ENCODE results near the gene TXNDC17.
"Not testable (repeated sequence)": the region's sequence is repeated elsewhere in the genome, so short reads cannot be mapped to it uniquely, and the experiment has no call there.

TXNDC17 gene

DNA sequence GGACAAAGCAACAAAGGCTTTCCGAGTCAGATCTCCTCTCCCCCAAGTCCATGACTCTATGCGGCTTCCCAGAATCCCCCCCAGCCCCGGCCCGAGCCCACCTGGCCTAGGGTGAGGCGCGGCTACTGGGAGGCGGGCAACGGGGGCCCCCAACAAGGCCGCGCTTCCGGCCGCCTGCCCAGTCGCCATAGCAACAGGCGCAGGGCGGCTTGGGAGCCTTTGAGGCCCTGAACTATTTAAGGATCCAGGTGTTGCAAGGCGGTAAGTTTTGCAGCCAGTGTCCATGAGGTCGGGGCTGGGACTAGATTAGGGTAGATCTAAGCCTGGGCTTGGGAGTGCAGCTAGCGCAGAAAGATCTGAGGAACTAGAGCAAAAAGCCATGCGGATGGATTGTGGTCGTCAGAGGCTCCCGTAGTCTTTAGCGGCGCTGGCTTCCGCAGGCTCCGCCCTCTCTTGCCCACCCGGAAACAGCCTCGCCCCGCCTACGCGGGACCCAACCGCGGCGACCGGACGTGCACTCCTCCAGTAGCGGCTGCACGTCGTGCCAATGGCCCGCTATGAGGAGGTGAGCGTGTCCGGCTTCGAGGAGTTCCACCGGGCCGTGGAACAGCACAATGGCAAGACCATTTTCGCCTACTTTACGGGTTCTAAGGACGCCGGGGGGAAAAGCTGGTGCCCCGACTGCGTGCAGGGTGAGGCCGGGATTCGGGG, at the start of gene TXNDC17, which contains the start of gene KIAA0753:
TXNDC17 (plus strand) TSS at position 525 of the 711 bp plus-strand sequence; CDS start at position 548, 23 bp downstream.
KIAA0753 (minus strand) TSS at position 176 of the 711 bp plus-strand sequence. CDS start 5,608 bp downstream, outside the sequence.
- Histone ChIP-seq H3K4me1 (ENCODE audit: insufficient read depth, low read length) (peaks cover 28% of the 10 kb centered on the region), H3K9me3 (ENCODE audit: low read length) (no peaks in the 10 kb centered on the region), H3K27me3 (ENCODE audit: insufficient read depth, low read length) (no peaks in the 10 kb centered on the region), H2AFZ (ENCODE audit: low read depth, low read length) (peak within 1 kb of the TSS; percentile 60), H3K4me3 (ENCODE audit: low read length) (peak within 1 kb of the TSS; percentile 64), H3K36me3 (ENCODE audit: insufficient read depth, low read length) (peaks cover 28% of the 10 kb centered on the region)

DNA sequence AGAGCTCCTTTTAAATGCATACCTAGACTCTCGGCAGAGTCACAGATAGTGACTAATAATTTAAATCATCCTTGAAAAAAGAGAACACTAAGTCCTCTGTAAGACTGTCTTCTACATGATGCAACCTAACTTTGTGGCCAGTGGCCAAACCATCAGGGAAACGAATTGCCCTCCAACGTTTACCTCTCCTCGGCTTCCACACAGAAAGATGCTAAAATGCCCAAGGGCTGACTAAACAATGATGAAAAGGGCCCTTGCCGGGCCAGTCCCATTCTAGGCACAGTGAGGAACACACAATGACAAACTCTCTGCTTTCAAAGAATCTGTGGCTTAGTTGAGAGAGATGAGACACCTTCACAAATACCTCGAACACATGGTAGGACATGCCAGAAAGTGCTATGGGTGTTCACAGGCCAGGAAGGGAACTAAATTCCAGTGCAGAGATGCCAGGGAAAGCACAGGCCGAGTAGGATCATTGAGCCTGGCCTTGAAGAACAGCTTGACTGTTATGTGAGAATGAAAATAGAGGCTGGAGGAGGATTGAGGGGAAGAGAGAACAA, 49.2 kb upstream of the TXNDC17 start:
- Histone ChIP-seq H3K9me3 (ENCODE audit: low read length) (peaks cover 3% of the 10 kb centered on the region), H3K27me3 (ENCODE audit: insufficient read depth, low read length) (no peaks in the 10 kb centered on the region), H3K36me3 (ENCODE audit: insufficient read depth, low read length) (peaks cover 95% of the 10 kb centered on the region), H2AFZ (ENCODE audit: low read depth, low read length) (no peak overlapping the region), H3K4me3 (ENCODE audit: low read length) (no peak overlapping the region), H3K4me1 (ENCODE audit: insufficient read depth, low read length) (no peaks in the 10 kb centered on the region)

GRCh38 chr17:6592173-6592572, 48.7 kb upstream of the TXNDC17 start:
- H3K4me3 ChIP-seq (ENCODE audit: low read length), result no peak overlapping the region
- peaks cover 95% of the 10 kb centered on the region for H3K36me3 ChIP-seq (ENCODE audit: insufficient read depth, low read length)
- H2AFZ ChIP-seq (ENCODE audit: low read depth, low read length), result no peak overlapping the region
- H3K9me3 ChIP-seq (ENCODE audit: low read length), result peaks cover 3% of the 10 kb centered on the region
- H3K27me3 ChIP-seq (ENCODE audit: insufficient read depth, low read length), result no peaks in the 10 kb centered on the region
- H3K4me1 ChIP-seq (ENCODE audit: insufficient read depth, low read length), result no peaks in the 10 kb centered on the region

DNA sequence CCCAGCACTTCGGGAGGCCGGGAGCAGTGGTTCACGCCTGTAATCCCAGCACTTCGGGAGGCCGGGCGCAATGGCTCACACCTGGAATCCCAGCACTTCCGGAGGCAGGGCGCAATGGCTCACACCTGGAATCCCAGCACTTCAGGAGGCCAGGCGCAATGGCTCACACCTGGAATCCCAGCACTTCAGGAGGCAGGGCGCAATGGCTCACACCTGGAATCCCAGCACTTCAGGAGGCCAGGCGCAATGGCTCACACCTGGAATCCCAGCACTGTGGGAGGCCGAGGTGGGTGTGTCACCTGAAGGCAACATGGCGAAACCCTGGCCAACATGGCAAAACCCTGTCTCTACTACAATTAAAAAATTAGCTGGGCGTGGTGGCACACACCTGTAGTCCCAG, 47.5 kb upstream of the TXNDC17 start:
- H2AFZ ChIP-seq (ENCODE audit: low read depth, low read length); H3K27me3 ChIP-seq (ENCODE audit: insufficient read depth, low read length); H3K4me1 ChIP-seq (ENCODE audit: insufficient read depth, low read length); H3K9me3 ChIP-seq (ENCODE audit: low read length); H3K4me3 ChIP-seq (ENCODE audit: low read length): not testable (repeated sequence)
- H3K36me3 ChIP-seq (ENCODE audit: insufficient read depth, low read length), result peaks cover 95% of the 10 kb centered on the region

DNA sequence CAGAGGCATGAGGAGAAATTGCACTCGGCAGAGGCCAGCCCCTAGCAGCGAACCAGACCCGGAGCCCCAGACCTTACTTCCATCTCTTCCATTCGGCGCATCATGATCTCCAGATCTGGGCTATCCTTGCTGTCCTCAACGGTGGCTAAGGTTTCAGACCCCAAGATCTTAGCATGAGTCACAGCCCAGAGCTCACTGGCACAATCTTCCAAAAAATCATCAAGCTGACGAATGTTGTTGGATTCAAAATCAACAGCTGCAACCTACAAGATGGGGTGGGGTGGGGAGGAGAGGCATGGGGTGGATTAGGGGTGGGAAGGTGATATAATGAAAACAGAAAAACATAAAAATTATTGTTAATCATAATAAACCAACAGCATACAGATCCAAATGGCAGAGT, 44.8 kb upstream of the TXNDC17 start:
- no peaks in the 10 kb centered on the region for H3K4me1 ChIP-seq (ENCODE audit: insufficient read depth, low read length)
- no peak overlapping the region for H3K4me3 ChIP-seq (ENCODE audit: low read length)
- no peaks in the 10 kb centered on the region for H3K9me3 ChIP-seq (ENCODE audit: low read length)
- H3K36me3 ChIP-seq (ENCODE audit: insufficient read depth, low read length), result peaks cover 93% of the 10 kb centered on the region
- H2AFZ ChIP-seq (ENCODE audit: low read depth, low read length), result no peak overlapping the region
- no peaks in the 10 kb centered on the region for H3K27me3 ChIP-seq (ENCODE audit: insufficient read depth, low read length)

- Histone ChIP-seq H2AFZ (ENCODE audit: low read depth, low read length) (no peak overlapping the region), H3K36me3 (ENCODE audit: insufficient read depth, low read length) (peaks cover 92% of the 10 kb centered on the region), H3K9me3 (ENCODE audit: low read length) (no peaks in the 10 kb centered on the region), H3K4me3 (ENCODE audit: low read length) (no peak overlapping the region), H3K4me1 (ENCODE audit: insufficient read depth, low read length) (no peaks in the 10 kb centered on the region), H3K27me3 (ENCODE audit: insufficient read depth, low read length) (no peaks in the 10 kb centered on the region)
These were observed 44.3 kb upstream of the TXNDC17 start for GRCh38 chr17:6596511-6596910.

GRCh38 chr17:6596941-6597340, 43.9 kb upstream of the TXNDC17 start:
- H2AFZ ChIP-seq (ENCODE audit: low read depth, low read length), result no peak overlapping the region
- H3K27me3 ChIP-seq (ENCODE audit: insufficient read depth, low read length), result no peaks in the 10 kb centered on the region
- H3K36me3 ChIP-seq (ENCODE audit: insufficient read depth, low read length), result peaks cover 88% of the 10 kb centered on the region
- no peak overlapping the region for H3K4me3 ChIP-seq (ENCODE audit: low read length)
- no peaks in the 10 kb centered on the region for H3K4me1 ChIP-seq (ENCODE audit: insufficient read depth, low read length)
- no peaks in the 10 kb centered on the region for H3K9me3 ChIP-seq (ENCODE audit: low read length)

GRCh38 chr17:6597727-6598126, 43.1 kb upstream of the TXNDC17 start:
- Histone ChIP-seq H3K4me1 (ENCODE audit: insufficient read depth, low read length) (no peaks in the 10 kb centered on the region), H2AFZ (ENCODE audit: low read depth, low read length) (no peak overlapping the region), H3K27me3 (ENCODE audit: insufficient read depth, low read length) (no peaks in the 10 kb centered on the region), H3K36me3 (ENCODE audit: insufficient read depth, low read length) (peaks cover 85% of the 10 kb centered on the region), H3K9me3 (ENCODE audit: low read length) (no peaks in the 10 kb centered on the region), H3K4me3 (ENCODE audit: low read length) (no peak overlapping the region)

DNA sequence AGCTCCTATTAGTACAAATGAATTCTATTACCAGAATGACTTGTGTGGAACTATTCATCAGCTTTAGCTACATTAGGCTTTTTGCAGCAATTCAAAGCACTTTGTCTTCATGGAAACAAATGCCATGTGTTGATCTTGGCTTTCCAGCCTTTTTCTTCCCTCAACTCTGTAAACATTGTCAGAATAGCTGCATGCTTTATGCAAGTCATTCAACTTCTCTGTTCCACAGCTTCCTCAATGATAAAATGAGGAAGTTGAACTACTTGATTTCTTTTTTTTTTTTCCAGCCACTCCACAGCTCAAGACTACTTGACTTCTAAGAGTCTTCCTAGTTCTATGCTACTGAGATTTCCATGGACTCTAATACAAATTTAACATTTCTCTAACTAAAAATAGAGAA, 41.5 kb upstream of the TXNDC17 start:
- H3K4me1 ChIP-seq (ENCODE audit: insufficient read depth, low read length), result no peaks in the 10 kb centered on the region
- peaks cover 85% of the 10 kb centered on the region for H3K36me3 ChIP-seq (ENCODE audit: insufficient read depth, low read length)
- no peaks in the 10 kb centered on the region for H3K27me3 ChIP-seq (ENCODE audit: insufficient read depth, low read length)
- H3K9me3 ChIP-seq (ENCODE audit: low read length), result no peaks in the 10 kb centered on the region
- no peak overlapping the region for H2AFZ ChIP-seq (ENCODE audit: low read depth, low read length)
- no peak overlapping the region for H3K4me3 ChIP-seq (ENCODE audit: low read length)

- no peaks in the 10 kb centered on the region for H3K27me3 ChIP-seq (ENCODE audit: insufficient read depth, low read length)
- H3K4me3 ChIP-seq (ENCODE audit: low read length), result no peak overlapping the region
- H2AFZ ChIP-seq (ENCODE audit: low read depth, low read length), result no peak overlapping the region
- no peaks in the 10 kb centered on the region for H3K9me3 ChIP-seq (ENCODE audit: low read length)
- no peaks in the 10 kb centered on the region for H3K4me1 ChIP-seq (ENCODE audit: insufficient read depth, low read length)
- peaks cover 84% of the 10 kb centered on the region for H3K36me3 ChIP-seq (ENCODE audit: insufficient read depth, low read length)
These were observed 38.7 kb upstream of the TXNDC17 start for GRCh38 chr17:6602141-6602540.

DNA sequence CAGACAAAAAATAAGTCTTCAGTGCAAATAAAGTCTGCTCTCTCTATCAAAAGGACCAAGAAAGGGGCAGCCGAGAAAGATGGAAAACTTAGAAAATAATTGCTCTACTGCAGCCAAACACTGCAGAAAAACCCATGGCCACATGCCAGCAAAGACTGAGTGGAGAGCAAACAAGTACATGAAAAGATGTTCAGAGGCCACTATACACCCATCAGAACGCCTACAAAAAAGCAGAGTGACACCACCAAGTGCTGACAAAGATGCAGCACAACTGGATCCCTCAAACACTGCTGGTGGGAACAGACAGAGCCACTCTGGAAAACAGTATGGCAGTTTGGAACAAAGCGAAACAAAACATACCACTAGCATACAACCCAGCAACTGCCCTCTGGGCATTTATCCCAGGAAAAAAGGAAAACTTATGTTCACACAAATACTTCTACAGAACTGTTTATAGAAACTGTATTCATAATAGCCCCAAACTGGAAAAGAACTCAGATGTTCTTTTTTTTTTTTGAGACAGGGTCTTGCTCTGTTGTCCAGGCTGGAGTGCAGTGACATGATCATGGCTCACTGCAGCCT, 37.0 kb upstream of the TXNDC17 start:
- no peak overlapping the region for H2AFZ ChIP-seq (ENCODE audit: low read depth, low read length)
- peaks cover 85% of the 10 kb centered on the region for H3K36me3 ChIP-seq (ENCODE audit: insufficient read depth, low read length)
- no peak overlapping the region for H3K4me3 ChIP-seq (ENCODE audit: low read length)
- no peaks in the 10 kb centered on the region for H3K27me3 ChIP-seq (ENCODE audit: insufficient read depth, low read length)
- no peaks in the 10 kb centered on the region for H3K9me3 ChIP-seq (ENCODE audit: low read length)
- H3K4me1 ChIP-seq (ENCODE audit: insufficient read depth, low read length), result no peaks in the 10 kb centered on the region

- Histone ChIP-seq H2AFZ (ENCODE audit: low read depth, low read length) (no peak overlapping the region), H3K4me1 (ENCODE audit: insufficient read depth, low read length) (no peaks in the 10 kb centered on the region), H3K9me3 (ENCODE audit: low read length) (no peaks in the 10 kb centered on the region), H3K4me3 (ENCODE audit: low read length) (no peak overlapping the region), H3K36me3 (ENCODE audit: insufficient read depth, low read length) (peaks cover 88% of the 10 kb centered on the region), H3K27me3 (ENCODE audit: insufficient read depth, low read length) (no peaks in the 10 kb centered on the region)
These were observed 35.7 kb upstream of the TXNDC17 start for GRCh38 chr17:6605142-6605541.

GRCh38 chr17:6608321-6608720, 32.5 kb upstream of the TXNDC17 start:
- Histone ChIP-seq H3K27me3 (ENCODE audit: insufficient read depth, low read length) (no peaks in the 10 kb centered on the region), H3K9me3 (ENCODE audit: low read length) (no peaks in the 10 kb centered on the region), H3K4me1 (ENCODE audit: insufficient read depth, low read length) (no peaks in the 10 kb centered on the region), H3K4me3 (ENCODE audit: low read length) (no peak overlapping the region), H2AFZ (ENCODE audit: low read depth, low read length) (no peak overlapping the region), H3K36me3 (ENCODE audit: insufficient read depth, low read length) (peaks cover 85% of the 10 kb centered on the region)

All from neuron (in vitro differentiated cells).